Astrocyte of the cerebellum (primary cell): Measurements from ENCODE around the gene IFIT1.

ENCODE experiments used
- DNase-seq: peaks from one replicate; pipeline ENCODE4 v3.0.0-alpha.2; 2011; ENCODE audit warnings: low read depth
- H3K4me3 ChIP-seq: 2 replicates; pipeline ENCODE4 v1.5.1; 2011; ENCODE audit warnings: mild to moderate bottlenecking, low read depth, low read length, moderate library complexity
- CTCF ChIP-seq: IDR thresholded peaks from 2 replicates; pipeline ENCODE4 v1.5.1; 2012; ENCODE audit warnings: low read length, low read depth, moderate library complexity, mild to moderate bottlenecking; ENCODE audit errors: missing control alignments
- in situ Hi-C: cut with HindIII; loops from 2 replicates; pipeline ENCODE4 v1.10.0; 2017; ENCODE audit warnings: low sequenced_read_pairs

The IFIT1 gene

GRCh38 chr10:89355394-89355931 lies 37.0 kb upstream of the IFIT1 start:
- no peak overlapping the region for H3K4me3 ChIP-seq
- DNase-seq: no peak
- TF ChIP-seq CTCF: no peak
- in situ Hi-C loops: no loop called here

GRCh38 chr10:89357096-89357495 lies 35.3 kb upstream of the IFIT1 start:
- H3K4me3 ChIP-seq: no peak overlapping the region
- in situ Hi-C loops: no loop called here
- DNase-seq: no peak
- no peak for TF ChIP-seq CTCF

GRCh38 chr10:89357975-89358374 lies 34.4 kb upstream of the IFIT1 start:
- in situ Hi-C loops: no loop called here
- H3K4me3 ChIP-seq: no peak overlapping the region
- TF ChIP-seq CTCF: no peak
- no peak for DNase-seq

- no peak overlapping the region for H3K4me3 ChIP-seq
- TF ChIP-seq CTCF: no peak
- in situ Hi-C loops: no loop called here
- no peak for DNase-seq
These were observed 32.3 kb upstream of the IFIT1 start for GRCh38 chr10:89360157-89360556.

GRCh38 chr10:89362929-89363328 lies 29.5 kb upstream of the IFIT1 start:
- TF ChIP-seq CTCF: no peak
- in situ Hi-C loops: no loop called here
- DNase-seq: no peak
- H3K4me3 ChIP-seq: no peak overlapping the region

GRCh38 chr10:89363729-89364442 lies 28.5 kb upstream of the IFIT1 start:
- in situ Hi-C loops: no loop called here

More at GRCh38 chr10:89363729-89364442, 28.5 kb upstream of the IFIT1 start:
- no peak for TF ChIP-seq CTCF
- no peak overlapping the region for H3K4me3 ChIP-seq
- no peak for DNase-seq
